Caco-2 (cell line): ENCODE results near the gene CPAMD8. TPM values are rescaled to one million over a fixed set of nuclear protein-coding genes. Genes with fewer than 3 reads are reported as not detected.

Source experiments
- BruUV-seq: library from RNA; stranded (reverse); fragments of 400-500 nt; replicated peaks from 2 replicates; lab custom pipeline; 2021; lab: Mats Ljungman, UMichigan
- CTCF ChIA-PET: fragments of 300-600 bp; sonication (Branson Sonifier 250); formaldehyde crosslinking; loops from one replicate; lab custom pipeline; 2022; ENCODE audit warnings: antibody characterized with exemption; lab: Charles Lee
- POLR2A ChIA-PET: fragments of 300-600 bp; sonication (Branson Sonifier 250); formaldehyde crosslinking; loops from one replicate; lab custom pipeline; 2022; ENCODE audit warnings: antibody characterized with exemption; lab: Charles Lee
- DNase-seq, 2 experiments: peaks; one replicate each; pipeline versions ENCODE4 v3.0.0 to v3.0.0-alpha.2; 2020 to 2022
- H3K27me3 ChIP-seq: replicated peaks from 2 replicates; pipeline ENCODE4 v1.6.0; 2011; ENCODE audit warnings: low read length; ENCODE audit not compliant: control insufficient read depth, insufficient read depth
- H3K36me3 ChIP-seq: 2 replicates; pipeline ENCODE4 v1.5.1; 2011; ENCODE audit warnings: low read length; ENCODE audit not compliant: control insufficient read depth, insufficient read depth
- H3K4me1 ChIP-seq: fragments of 250-450 bp; sonication (Bioruptor Pico); 2 replicates; pipeline ENCODE4 v1.5.1; 2020; ENCODE audit warnings: mild to moderate bottlenecking
- H3K4me3 ChIP-seq: 2 replicates; pipeline ENCODE4 v1.5.1; 2011; ENCODE audit warnings: low read depth, mild to moderate bottlenecking, control low read depth, low read length
- H3K9me3 ChIP-seq: fragments of 250-450 bp; sonication (Bioruptor Pico); 2 replicates; pipeline ENCODE4 v1.5.1; 2020; ENCODE audit warnings: mild to moderate bottlenecking, moderate library complexity
- H3K27ac Mint-ChIP-seq: one replicate; pipeline ENCODE4 v1.8.0; 2022; ENCODE audit warnings: mixed read lengths; ENCODE audit not compliant: unreplicated experiment
- H3K27me3 Mint-ChIP-seq: one replicate; pipeline ENCODE4 v1.8.0; 2022; ENCODE audit warnings: mixed read lengths; ENCODE audit not compliant: insufficient read depth, unreplicated experiment
- H3K36me3 Mint-ChIP-seq: one replicate; pipeline ENCODE4 v1.8.0; 2022; ENCODE audit warnings: mild to moderate bottlenecking, mixed read lengths; ENCODE audit not compliant: insufficient read depth, unreplicated experiment
- H3K4me1 Mint-ChIP-seq: one replicate; pipeline ENCODE4 v1.8.0; 2022; ENCODE audit warnings: low read depth, mixed read lengths; ENCODE audit not compliant: unreplicated experiment
- H3K4me3 Mint-ChIP-seq: one replicate; pipeline ENCODE4 v1.8.0; 2022; ENCODE audit warnings: mild to moderate bottlenecking, moderate library complexity, mixed read lengths; ENCODE audit not compliant: unreplicated experiment
- H3K9me3 Mint-ChIP-seq: one replicate; pipeline ENCODE4 v1.8.0; 2022; ENCODE audit warnings: mixed read lengths; ENCODE audit not compliant: unreplicated experiment
- intact Hi-C: fragments of 100-400 bp; cut with micrococcal nuclease; formaldehyde crosslinking; loops from one replicate; pipeline ENCODE4 v1.10.0; 2022; ENCODE audit not compliant: unreplicated experiment
- total RNA-seq: library from RNA; stranded (reverse); gene quantifications from 2 replicates; pipeline ENCODE4 v1.2.3, GENCODE V29; 2022
- TF ChIP-seq, protein P1 (sequence below), 2 experiments: fragments of 200-600 bp in 1 of 2; IDR thresholded peaks; 1 replicate in 1 of 2; 2 replicates in 1 of 2; pipeline versions ENCODE4 v1.5.1 to v1.8.0; 2011 to 2022; ENCODE audit warnings: antibody characterized with exemption in 1 of 2, control low read depth in 1 of 2, inconsistent platforms in 1 of 2, low read depth in 1 of 2, low read length in 1 of 2, mild to moderate bottlenecking in 1 of 2, moderate library complexity in 1 of 2; ENCODE audit not compliant: insufficient read depth in 1 of 2, severe bottlenecking in 1 of 2, unreplicated experiment in 1 of 2

Gene CPAMD8
- total RNA-seq, 1 experiment from 2014 or later: 1.1 TPM

DNA sequence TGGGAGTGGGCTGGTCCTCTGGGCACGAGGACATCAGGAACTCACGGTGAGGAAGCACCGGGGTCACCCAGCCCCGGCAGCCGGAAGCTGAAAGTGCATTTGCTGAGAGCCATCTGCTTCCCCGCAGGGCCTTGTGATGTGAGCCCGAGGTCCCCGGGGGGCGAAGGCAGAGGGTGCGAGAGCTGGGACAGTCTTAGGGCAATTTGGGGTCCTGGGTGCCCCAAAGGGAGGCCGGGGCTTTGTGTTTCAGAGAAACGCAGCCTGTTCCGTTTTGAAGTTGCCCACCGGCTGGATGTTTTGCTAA, 133.0 kb downstream of the CPAMD8 start:
- Mint-ChIP-seq H3K27ac (no peak overlapping the region), H3K4me1 (no peaks in the 10 kb centered on the region), H3K27me3 (no peaks in the 10 kb centered on the region), H3K9me3 (no peaks in the 10 kb centered on the region), H3K4me3 (no peak overlapping the region), H3K36me3 (no peaks in the 10 kb centered on the region)
- Histone ChIP-seq H3K36me3 (no peaks in the 10 kb centered on the region), H3K4me3 (no peak overlapping the region), H3K27me3 (no peaks in the 10 kb centered on the region), H3K9me3 (no peaks in the 10 kb centered on the region), H3K4me1 (no peaks in the 10 kb centered on the region)
- CTCF ChIA-PET: interaction anchor here (0.5 kb wide), 1 partner anchor 982 kb away, joined by 3 read pairs; no protein-coding TSS in a partner anchor
- no TSS peak for BruUV-seq
- intact Hi-C loops: no loop called here
- DNase-seq: no peak
- TF ChIP-seq, protein P1, sequence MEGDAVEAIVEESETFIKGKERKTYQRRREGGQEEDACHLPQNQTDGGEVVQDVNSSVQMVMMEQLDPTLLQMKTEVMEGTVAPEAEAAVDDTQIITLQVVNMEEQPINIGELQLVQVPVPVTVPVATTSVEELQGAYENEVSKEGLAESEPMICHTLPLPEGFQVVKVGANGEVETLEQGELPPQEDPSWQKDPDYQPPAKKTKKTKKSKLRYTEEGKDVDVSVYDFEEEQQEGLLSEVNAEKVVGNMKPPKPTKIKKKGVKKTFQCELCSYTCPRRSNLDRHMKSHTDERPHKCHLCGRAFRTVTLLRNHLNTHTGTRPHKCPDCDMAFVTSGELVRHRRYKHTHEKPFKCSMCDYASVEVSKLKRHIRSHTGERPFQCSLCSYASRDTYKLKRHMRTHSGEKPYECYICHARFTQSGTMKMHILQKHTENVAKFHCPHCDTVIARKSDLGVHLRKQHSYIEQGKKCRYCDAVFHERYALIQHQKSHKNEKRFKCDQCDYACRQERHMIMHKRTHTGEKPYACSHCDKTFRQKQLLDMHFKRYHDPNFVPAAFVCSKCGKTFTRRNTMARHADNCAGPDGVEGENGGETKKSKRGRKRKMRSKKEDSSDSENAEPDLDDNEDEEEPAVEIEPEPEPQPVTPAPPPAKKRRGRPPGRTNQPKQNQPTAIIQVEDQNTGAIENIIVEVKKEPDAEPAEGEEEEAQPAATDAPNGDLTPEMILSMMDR (IDR thresholded peaks at IDR 0.05; ENCODE audit: insufficient read depth in 1 of 2, low read depth in 1 of 2, low read length in 1 of 2, severe bottlenecking in 1 of 2, unreplicated experiment in 1 of 2): no peak
- POLR2A ChIA-PET: no interaction called here

DNA sequence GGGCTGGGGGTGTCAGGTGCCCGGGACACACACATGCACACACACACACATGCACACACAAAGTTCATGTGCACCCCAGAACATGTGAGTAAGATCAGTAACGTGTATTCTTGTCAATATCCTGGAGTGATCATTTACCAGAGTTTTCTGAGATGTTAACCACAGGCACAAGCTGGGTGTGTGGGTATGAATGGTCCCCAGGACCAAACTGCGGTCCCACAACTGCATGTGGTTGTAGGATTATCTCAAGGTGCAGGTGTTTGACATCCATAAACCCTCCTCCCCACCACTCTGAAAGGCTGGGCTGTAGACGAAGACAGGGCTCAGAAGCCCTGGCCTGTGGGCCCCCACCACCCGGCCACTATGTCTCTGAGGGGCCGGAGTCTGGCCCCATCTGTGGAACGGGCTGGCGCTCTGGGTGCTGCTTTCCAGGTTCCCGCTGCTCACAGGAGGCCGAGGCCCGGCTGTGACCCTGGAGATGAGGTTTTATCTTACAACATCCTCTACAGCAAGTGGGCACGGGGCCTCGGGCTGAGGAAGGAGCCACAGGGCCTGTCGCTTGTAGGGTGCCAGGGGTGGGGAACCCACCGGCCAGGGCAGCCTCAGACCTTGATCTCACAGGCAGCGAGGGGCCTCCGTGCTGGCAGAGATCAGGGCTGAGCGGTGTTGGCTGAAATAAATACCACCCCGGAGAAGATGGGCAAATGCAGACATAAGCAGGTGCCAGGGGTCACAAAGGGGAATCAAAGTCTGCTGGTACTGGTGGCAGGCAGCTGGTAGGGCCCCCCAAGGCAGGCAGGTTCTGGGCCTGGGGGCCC, 133.5 kb downstream of the CPAMD8 start:
- H3K4me3 Mint-ChIP-seq: no peak overlapping the region
- no TSS peak for BruUV-seq
- no peaks in the 10 kb centered on the region for H3K36me3 Mint-ChIP-seq
- no peaks in the 10 kb centered on the region for H3K27me3 ChIP-seq
- H3K4me1 ChIP-seq: no peaks in the 10 kb centered on the region
- intact Hi-C loops: no loop called here
- TF ChIP-seq, protein P1 (IDR thresholded peaks at IDR 0.05; ENCODE audit: insufficient read depth in 1 of 2, low read depth in 1 of 2, low read length in 1 of 2, severe bottlenecking in 1 of 2, unreplicated experiment in 1 of 2): no peak
- no peaks in the 10 kb centered on the region for H3K27me3 Mint-ChIP-seq
- no peaks in the 10 kb centered on the region for H3K4me1 Mint-ChIP-seq
- ChIA-PET CTCF (no interaction called here), POLR2A (no interaction called here)
- no peaks in the 10 kb centered on the region for H3K9me3 ChIP-seq
- H3K9me3 Mint-ChIP-seq: no peaks in the 10 kb centered on the region
- H3K27ac Mint-ChIP-seq: no peak overlapping the region
- no peak for DNase-seq
- no peaks in the 10 kb centered on the region for H3K36me3 ChIP-seq
- H3K4me3 ChIP-seq: no peak overlapping the region

DNA sequence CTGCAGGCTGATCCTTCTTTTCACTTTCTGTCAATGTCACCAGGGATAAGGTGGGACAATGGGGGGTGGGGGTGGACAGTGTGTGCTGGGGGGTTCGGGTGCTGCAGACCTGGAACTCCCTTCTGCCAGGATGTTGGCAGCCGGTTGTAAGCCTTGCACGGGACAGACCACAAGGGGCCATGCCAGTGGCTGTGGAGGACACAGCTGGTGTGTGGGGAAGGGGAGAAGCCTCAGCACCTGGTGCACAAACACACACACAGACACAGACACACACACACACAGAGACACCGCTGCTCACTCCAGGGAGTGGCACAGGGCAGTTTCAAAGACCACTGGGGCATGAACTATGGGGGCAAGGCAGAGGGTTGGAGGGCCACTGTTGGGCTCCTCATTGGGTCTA, 134.2 kb downstream of the CPAMD8 start:
- no peak overlapping the region for H3K4me3 Mint-ChIP-seq
- intact Hi-C loops: no loop called here
- ChIA-PET CTCF (no interaction called here), POLR2A (no interaction called here)
- H3K27me3 Mint-ChIP-seq: no peaks in the 10 kb centered on the region
- TF ChIP-seq, protein P1 (IDR thresholded peaks at IDR 0.05; ENCODE audit: insufficient read depth in 1 of 2, low read depth in 1 of 2, low read length in 1 of 2, severe bottlenecking in 1 of 2, unreplicated experiment in 1 of 2): no peak
- H3K4me1 ChIP-seq: no peaks in the 10 kb centered on the region
- H3K27me3 ChIP-seq: no peaks in the 10 kb centered on the region
- H3K4me1 Mint-ChIP-seq: no peaks in the 10 kb centered on the region
- no peak for DNase-seq
- H3K4me3 ChIP-seq: no peak overlapping the region
- no peaks in the 10 kb centered on the region for H3K36me3 ChIP-seq
- no peaks in the 10 kb centered on the region for H3K36me3 Mint-ChIP-seq
- no peaks in the 10 kb centered on the region for H3K9me3 Mint-ChIP-seq
- H3K9me3 ChIP-seq: no peaks in the 10 kb centered on the region
- BruUV-seq: no TSS peak
- no peak overlapping the region for H3K27ac Mint-ChIP-seq
